GM19467 (cell line): ENCODE measurements around the gene KRI1.
"Not testable (repeated sequence)": the region's sequence is repeated elsewhere in the genome, so short reads cannot be mapped to it uniquely, and the experiment has no call there.

ENCODE experiments used
- ATAC-seq: cut with Tn5 transposase; IDR thresholded peaks from one replicate; pipeline ENCODE4 v1.9.1; 2021; ENCODE audit warnings: mild to moderate bottlenecking, moderate library complexity; ENCODE audit not compliant: unreplicated experiment

The KRI1 gene

GRCh38 chr19:10551698-10552301, 14.0 kb downstream of the KRI1 start:
- ATAC-seq = no peak

- ATAC-seq = not testable (repeated sequence)
These were observed 14.8 kb downstream of the KRI1 start for GRCh38 chr19:10551006-10551405.

GRCh38 chr19:10550336-10550735, 15.5 kb downstream of the KRI1 start:
- no peak for ATAC-seq

GRCh38 chr19:10549733-10550132, 16.1 kb downstream of the KRI1 start:
- ATAC-seq = no peak

GRCh38 chr19:10548746-10549276, 17.0 kb downstream of the KRI1 start:
- no peak for ATAC-seq

- ATAC-seq = no peak
These were observed 19.0 kb downstream of the KRI1 start for GRCh38 chr19:10546817-10547216.

GRCh38 chr19:10544753-10545251, 21.0 kb downstream of the KRI1 start:
- no peak for ATAC-seq

GRCh38 chr19:10544242-10544752, 21.5 kb downstream of the KRI1 start:
- no peak for ATAC-seq

GRCh38 chr19:10543420-10544241, 22.2 kb downstream of the KRI1 start, which contains the start of gene ATG4D:
TSS of gene ATG4D (plus strand) at chr19:10543904. CDS start at chr19:10544091, 187 bp downstream.
- ATAC-seq = no peak

GRCh38 chr19:10543059-10543419, 22.8 kb downstream of the KRI1 start:
- no peak for ATAC-seq

GRCh38 chr19:10539016-10539415, 26.8 kb downstream of the KRI1 start:
- not testable (repeated sequence) for ATAC-seq

- no peak for ATAC-seq
These were observed 27.4 kb downstream of the KRI1 start for GRCh38 chr19:10538204-10538983.

- ATAC-seq = no peak
These were observed 28.1 kb downstream of the KRI1 start for GRCh38 chr19:10537668-10538067.

GRCh38 chr19:10535613-10536012, 30.2 kb downstream of the KRI1 start:
- no peak for ATAC-seq

- no peak for ATAC-seq
These were observed 32.0 kb downstream of the KRI1 start for GRCh38 chr19:10533646-10534386.

- no peak for ATAC-seq
These were observed 33.4 kb downstream of the KRI1 start for GRCh38 chr19:10532457-10532856.

GRCh38 chr19:10526887-10527286, 38.9 kb downstream of the KRI1 start:
- ATAC-seq = not testable (repeated sequence)

- no peak for ATAC-seq
These were observed 40.2 kb downstream of the KRI1 start for GRCh38 chr19:10525636-10526035.

GRCh38 chr19:10523135-10523636, 42.6 kb downstream of the KRI1 start:
- no peak for ATAC-seq
